Stimulated activated memory B cell treated with anti-CD40 and anti-IgM and Interleukin-4, amounts not matched to agents 10 μg/mL and 1 μg/mL and 100 μg/mL, for 72 hours (primary cell): ENCODE measurements around the gene MICALL2.

Experiments
- ATAC-seq: fragments of 150-1000 bp; cut with Tn5 transposase; 2 replicates; pipeline ENCODE4 v1.10.0; 2021
- H3K27ac Mint-ChIP-seq: one replicate; pipeline ENCODE4 v1.8.0; 2022; ENCODE audit warnings: mild to moderate bottlenecking, mixed read lengths
- H3K27me3 Mint-ChIP-seq: one replicate; pipeline ENCODE4 v1.8.0; 2022; ENCODE audit warnings: mixed read lengths
- H3K36me3 Mint-ChIP-seq: one replicate; pipeline ENCODE4 v1.8.0; 2022; ENCODE audit warnings: mixed read lengths
- H3K4me1 Mint-ChIP-seq: one replicate; pipeline ENCODE4 v1.8.0; 2022; ENCODE audit warnings: mixed read lengths
- H3K4me3 Mint-ChIP-seq: one replicate; pipeline ENCODE4 v1.8.0; 2022; ENCODE audit warnings: mild to moderate bottlenecking, moderate library complexity, mixed read lengths
- H3K9me3 Mint-ChIP-seq: one replicate; pipeline ENCODE4 v1.8.0; 2022; ENCODE audit warnings: mixed read lengths

Gene MICALL2

GRCh38 chr7:1458683-1459511 is at the start of gene MICALL2:
Gene MICALL2, minus strand, starts transcription at chr7:1459470. Its CDS starts 144 bp downstream, at chr7:1459326.
- Mint-ChIP-seq H3K4me3 (peak within 1 kb of the TSS; percentile 82), H3K27me3 (peaks cover 6% of the 10 kb centered on the region), H3K4me1 (peaks cover 23% of the 10 kb centered on the region), H3K27ac (no peak within 1 kb of the TSS), H3K9me3 (no peaks in the 10 kb centered on the region), H3K36me3 (no peaks in the 10 kb centered on the region)
- peak; percentile 4 for ATAC-seq

GRCh38 chr7:1508277-1508758 is 49.0 kb upstream of the MICALL2 start:
- ATAC-seq = no peak
- Mint-ChIP-seq H3K36me3 (no peaks in the 10 kb centered on the region), H3K4me3 (no peak overlapping the region), H3K4me1 (peaks cover 51% of the 10 kb centered on the region), H3K27me3 (no peaks in the 10 kb centered on the region), H3K27ac (no peak overlapping the region), H3K9me3 (no peaks in the 10 kb centered on the region)

GRCh38 chr7:1505731-1506550 is 46.7 kb upstream of the MICALL2 start:
- Mint-ChIP-seq H3K9me3 (no peaks in the 10 kb centered on the region), H3K27me3 (no peaks in the 10 kb centered on the region), H3K36me3 (peaks cover 18% of the 10 kb centered on the region), H3K27ac (peak overlapping the region; percentile 80), H3K4me1 (peaks cover 49% of the 10 kb centered on the region), H3K4me3 (peak overlapping the region; percentile 65)
- ATAC-seq = peak; percentile 22

GRCh38 chr7:1503816-1504775 is 44.8 kb upstream of the MICALL2 start, which contains the start of gene INTS1:
Gene INTS1, minus strand, starts transcription at chr7:1504389. Its CDS starts 429 bp downstream, at chr7:1503960.
- Mint-ChIP-seq H3K27ac (peak within 1 kb of the TSS; percentile 67), H3K4me1 (peaks cover 49% of the 10 kb centered on the region), H3K36me3 (peaks cover 32% of the 10 kb centered on the region), H3K9me3 (no peaks in the 10 kb centered on the region), H3K27me3 (no peaks in the 10 kb centered on the region), H3K4me3 (peak within 1 kb of the TSS; percentile 88)
- ATAC-seq = peak; percentile 91

- Mint-ChIP-seq H3K9me3 (no peaks in the 10 kb centered on the region), H3K36me3 (peaks cover 32% of the 10 kb centered on the region), H3K4me1 (peaks cover 49% of the 10 kb centered on the region), H3K27me3 (no peaks in the 10 kb centered on the region), H3K27ac (peak overlapping the region; percentile 62), H3K4me3 (peak overlapping the region; percentile 88)
- no peak for ATAC-seq
Measured at GRCh38 chr7:1503390-1503789, 44.1 kb upstream of the MICALL2 start.

GRCh38 chr7:1502845-1503244 is 43.6 kb upstream of the MICALL2 start:
- ATAC-seq = no peak
- peak overlapping the region; percentile 88 for H3K4me3 Mint-ChIP-seq
- H3K4me1 Mint-ChIP-seq = peaks cover 49% of the 10 kb centered on the region
- peaks cover 36% of the 10 kb centered on the region for H3K36me3 Mint-ChIP-seq
- H3K27me3 Mint-ChIP-seq = no peaks in the 10 kb centered on the region
- H3K27ac Mint-ChIP-seq = peak overlapping the region; percentile 62
- H3K9me3 Mint-ChIP-seq = no peaks in the 10 kb centered on the region

- Mint-ChIP-seq H3K27me3 (no peaks in the 10 kb centered on the region), H3K36me3 (peaks cover 47% of the 10 kb centered on the region), H3K9me3 (no peaks in the 10 kb centered on the region), H3K27ac (no peak overlapping the region), H3K4me3 (peak overlapping the region; percentile 88), H3K4me1 (peaks cover 43% of the 10 kb centered on the region)
- ATAC-seq = no peak
Measured at GRCh38 chr7:1501487-1502270, 42.4 kb upstream of the MICALL2 start.

GRCh38 chr7:1500064-1500807 is 41.0 kb upstream of the MICALL2 start:
- Mint-ChIP-seq H3K4me3 (no peak overlapping the region), H3K4me1 (peaks cover 29% of the 10 kb centered on the region), H3K36me3 (peaks cover 49% of the 10 kb centered on the region), H3K9me3 (no peaks in the 10 kb centered on the region), H3K27me3 (no peaks in the 10 kb centered on the region), H3K27ac (no peak overlapping the region)
- ATAC-seq = no peak

GRCh38 chr7:1499367-1500029 is 40.2 kb upstream of the MICALL2 start:
- Mint-ChIP-seq H3K9me3 (no peaks in the 10 kb centered on the region), H3K27ac (no peak overlapping the region), H3K27me3 (no peaks in the 10 kb centered on the region), H3K4me3 (no peak overlapping the region), H3K36me3 (peaks cover 49% of the 10 kb centered on the region), H3K4me1 (peaks cover 29% of the 10 kb centered on the region)
- no peak for ATAC-seq

- Mint-ChIP-seq H3K27ac (no peak overlapping the region), H3K9me3 (no peaks in the 10 kb centered on the region), H3K4me1 (peaks cover 29% of the 10 kb centered on the region), H3K4me3 (no peak overlapping the region), H3K27me3 (no peaks in the 10 kb centered on the region), H3K36me3 (peaks cover 49% of the 10 kb centered on the region)
- ATAC-seq = no peak
Measured at GRCh38 chr7:1498370-1499305, 39.4 kb upstream of the MICALL2 start.

- H3K27me3 Mint-ChIP-seq = no peaks in the 10 kb centered on the region
- no peaks in the 10 kb centered on the region for H3K9me3 Mint-ChIP-seq
- peaks cover 46% of the 10 kb centered on the region for H3K36me3 Mint-ChIP-seq
- ATAC-seq = no peak
- no peak overlapping the region for H3K4me3 Mint-ChIP-seq
- no peak overlapping the region for H3K27ac Mint-ChIP-seq
- H3K4me1 Mint-ChIP-seq = peaks cover 19% of the 10 kb centered on the region
Measured at GRCh38 chr7:1497293-1497927, 38.1 kb upstream of the MICALL2 start.
